H9 (cell line): Measurements from ENCODE around the gene TXNDC12. TPM values are rescaled to one million over a fixed set of nuclear protein-coding genes. Genes with fewer than 3 reads are reported as not detected.

Experiments
- DNase-seq: peaks from one replicate; pipeline ENCODE4 v3.0.0-alpha.2; 2017
- H2AFZ ChIP-seq: one replicate; pipeline ENCODE4 v1.6.1; 2013; ENCODE audit warnings: mild to moderate bottlenecking, low read length, control low read depth, moderate library complexity
- H2AK5ac ChIP-seq: 2 replicates; pipeline ENCODE4 v1.6.1; 2013; ENCODE audit warnings: low read length, control low read depth, mixed read lengths; ENCODE audit not compliant: insufficient read length
- H2BK120ac ChIP-seq: one replicate; pipeline ENCODE4 v1.6.1; 2013; ENCODE audit warnings: low read depth, mild to moderate bottlenecking, low read length, control low read depth, inconsistent platforms; ENCODE audit not compliant: poor library complexity, severe bottlenecking
- H2BK12ac ChIP-seq: 2 replicates; pipeline ENCODE4 v1.6.1; 2013; ENCODE audit warnings: low read length, control low read depth, mixed read lengths, low read depth; ENCODE audit not compliant: insufficient read length
- H2BK15ac ChIP-seq: 2 replicates; pipeline ENCODE4 v1.6.1; 2013; ENCODE audit warnings: low read depth, low read length, control low read depth
- H2BK20ac ChIP-seq: one replicate; pipeline ENCODE4 v1.6.1; 2013; ENCODE audit warnings: low read depth, mild to moderate bottlenecking, low read length, control low read depth, inconsistent platforms; ENCODE audit not compliant: poor library complexity, severe bottlenecking
- H2BK5ac ChIP-seq: 2 replicates; pipeline ENCODE4 v1.6.1; 2013; ENCODE audit warnings: low read length, control low read depth, mixed read lengths; ENCODE audit not compliant: insufficient read length
- H3K14ac ChIP-seq: 2 replicates; pipeline ENCODE4 v1.6.1; 2013; ENCODE audit warnings: low read length, control low read depth; ENCODE audit not compliant: insufficient read depth
- H3K18ac ChIP-seq: 2 replicates; pipeline ENCODE4 v1.6.1; 2013; ENCODE audit warnings: low read depth, mild to moderate bottlenecking, mixed read lengths, low read length, control low read depth; ENCODE audit not compliant: insufficient read length
- H3K23ac ChIP-seq: 2 replicates; pipeline ENCODE4 v1.6.1; 2013; ENCODE audit warnings: low read length, control low read depth, mixed read lengths, low read depth; ENCODE audit not compliant: insufficient read length
- H3K23me2 ChIP-seq: 2 replicates; pipeline ENCODE4 v1.6.1; 2013; ENCODE audit warnings: low read depth, mild to moderate bottlenecking, mixed read lengths, low read length, control low read depth; ENCODE audit not compliant: insufficient read length, poor library complexity, severe bottlenecking
- H3K27ac ChIP-seq: 2 replicates; pipeline ENCODE4 v1.5.1; 2013; ENCODE audit warnings: low read length, control low read depth, mixed read lengths, low read depth; ENCODE audit not compliant: insufficient read length
- H3K27me3 ChIP-seq: 2 replicates; pipeline ENCODE4 v1.6.1; 2013; ENCODE audit warnings: low read length, control low read depth, inconsistent platforms; ENCODE audit not compliant: insufficient read depth
- H3K4ac ChIP-seq: 2 replicates; pipeline ENCODE4 v1.6.1; 2013; ENCODE audit warnings: low read depth, mild to moderate bottlenecking, control low read depth, inconsistent platforms, low read length, moderate library complexity
- H3K4me1 ChIP-seq: 2 replicates; pipeline ENCODE4 v1.6.1; 2013; ENCODE audit warnings: low read length, control low read depth, inconsistent platforms; ENCODE audit not compliant: insufficient read depth
- H3K4me2 ChIP-seq: 2 replicates; pipeline ENCODE4 v1.6.1; 2013; ENCODE audit warnings: low read length, control low read depth, mixed read lengths; ENCODE audit not compliant: insufficient read length, insufficient read depth
- H3K56ac ChIP-seq: 2 replicates; pipeline ENCODE4 v1.6.1; 2013; ENCODE audit warnings: low read depth, mild to moderate bottlenecking, mixed read lengths, low read length, control low read depth; ENCODE audit not compliant: insufficient read length
- H3K79me1 ChIP-seq: 2 replicates; pipeline ENCODE4 v1.6.1; 2013; ENCODE audit warnings: low read depth, mild to moderate bottlenecking, moderate library complexity, low read length, control low read depth, inconsistent platforms; ENCODE audit not compliant: insufficient read depth, poor library complexity, severe bottlenecking
- H3K79me2 ChIP-seq: 2 replicates; pipeline ENCODE4 v1.6.1; 2013; ENCODE audit warnings: low read length, control low read depth, inconsistent platforms; ENCODE audit not compliant: insufficient read depth
- H3K9ac ChIP-seq: 2 replicates; pipeline ENCODE4 v1.6.1; 2013; ENCODE audit warnings: low read length, control low read depth, mixed read lengths; ENCODE audit not compliant: insufficient read length; ENCODE audit errors: extremely low read depth
- H3K9me3 ChIP-seq: one replicate; pipeline ENCODE4 v1.6.1; 2013; ENCODE audit warnings: low read depth, low read length, inconsistent platforms; ENCODE audit not compliant: control insufficient read depth
- H3T11ph ChIP-seq: one replicate; pipeline ENCODE4 v1.6.1; 2013; ENCODE audit warnings: mild to moderate bottlenecking, low read length, control low read depth, inconsistent platforms
- H4K20me1 ChIP-seq: one replicate; pipeline ENCODE4 v1.6.1; 2013; ENCODE audit not compliant: control insufficient read depth, insufficient read length, insufficient read depth
- H4K5ac ChIP-seq: 2 replicates; pipeline ENCODE4 v1.6.1; 2013; ENCODE audit warnings: low read depth, mild to moderate bottlenecking, mixed read lengths, low read length, control low read depth; ENCODE audit not compliant: insufficient read length
- H4K8ac ChIP-seq: replicated peaks from 2 replicates; pipeline ENCODE4 v1.6.1; 2013; ENCODE audit warnings: low read length, control low read depth, mixed read lengths, low read depth; ENCODE audit not compliant: insufficient read length
- H4K91ac ChIP-seq: 2 replicates; pipeline ENCODE4 v1.6.1; 2013; ENCODE audit warnings: low read depth, mild to moderate bottlenecking, moderate library complexity, mixed read lengths, low read length, control low read depth; ENCODE audit not compliant: insufficient read length
- H3K27ac Mint-ChIP-seq, 3 experiments: 2 replicates in 2 of 3; 3 replicates in 1 of 3; pipeline ENCODE4 v1.8.0; 2020 to 2021; ENCODE audit warnings: mixed read lengths in 3 of 3, mild to moderate bottlenecking in 1 of 3, moderate library complexity in 1 of 3
- H3K27me3 Mint-ChIP-seq: 2 replicates; pipeline ENCODE4 v1.8.0; 2021; ENCODE audit warnings: low read depth, mild to moderate bottlenecking, moderate library complexity, mixed read lengths
- H3K36me3 Mint-ChIP-seq, 3 experiments: 2 replicates in 2 of 3; 3 replicates in 1 of 3; pipeline ENCODE4 v1.8.0; 2020 to 2021; ENCODE audit warnings: low read depth in 3 of 3, mixed read lengths in 3 of 3; ENCODE audit not compliant: insufficient read depth in 1 of 3
- H3K4me1 Mint-ChIP-seq, 2 experiments: 2 replicates each; pipeline ENCODE4 v1.8.0; 2020; ENCODE audit warnings: mixed read lengths in 2 of 2
- H3K4me3 Mint-ChIP-seq, 2 experiments: 2 replicates in 1 of 2; 3 replicates in 1 of 2; pipeline ENCODE4 v1.8.0; 2020 to 2021; ENCODE audit warnings: mild to moderate bottlenecking in 2 of 2, mixed read lengths in 2 of 2, moderate library complexity in 1 of 2
- H3K9me3 Mint-ChIP-seq, 2 experiments: 2 replicates in 1 of 2; 3 replicates in 1 of 2; pipeline ENCODE4 v1.8.0; 2020; ENCODE audit warnings: mild to moderate bottlenecking in 2 of 2, mixed read lengths in 2 of 2, moderate library complexity in 1 of 2
- CTCF ChIP-seq: fragments of 200-600 bp; sonication (generic); conservative IDR thresholded peaks from 3 replicates; pipeline ENCODE4 v1.8.0; 2021; ENCODE audit warnings: antibody characterized with exemption, mild to moderate bottlenecking
- WGBS: extraction: QIAGEN DNeasy Blood & Tissue Kit; methylation state at CpG from one replicate; pipeline ENCODE4 v1.1.7; 2013; ENCODE audit warnings: missing lambda C conversion rate, low lambda C conversion rate, mixed read lengths; ENCODE audit not compliant: insufficient read length; ENCODE audit errors: extremely low coverage; 5-methylcytosine and 5-hydroxymethylcytosine counted together
- total RNA-seq: library from RNA; stranded (reverse); gene quantifications from 2 replicates; pipeline ENCODE4 v1.2.1, GENCODE V29; 2021

The TXNDC12 gene
- total RNA-seq, 1 experiment from 2014 or later, result 82.1 TPM

- no peak overlapping the region for H3K4ac ChIP-seq
- H2BK15ac ChIP-seq, result no peak overlapping the region
- no peak overlapping the region for H3K56ac ChIP-seq
- H3K23ac ChIP-seq, result no peak overlapping the region
- no peak overlapping the region for H2BK20ac ChIP-seq
- H3K9me3 ChIP-seq, result no peaks in the 10 kb centered on the region
- no peaks in the 10 kb centered on the region; the same call in 1 of the 2 replicates for H3K79me2 ChIP-seq
- no peak overlapping the region for H2AK5ac ChIP-seq
- H2BK120ac ChIP-seq, result no peak overlapping the region
- H3K27me3 Mint-ChIP-seq, result no peaks in the 10 kb centered on the region
- no peaks in the 10 kb centered on the region; the same call in 1 of the 2 replicates for H3K4me1 ChIP-seq
- no peak overlapping the region for H4K5ac ChIP-seq
- no peak overlapping the region for H2BK5ac ChIP-seq
- TF ChIP-seq CTCF, result no peak
- H2AFZ ChIP-seq, result no peak overlapping the region
- no peaks in the 10 kb centered on the region for H3K27me3 ChIP-seq
- no peak overlapping the region; a peak in 1 of 7 replicates for H3K27ac Mint-ChIP-seq
- no peak overlapping the region for H3K9ac ChIP-seq
- H3K18ac ChIP-seq, result no peak overlapping the region
- no peak overlapping the region for H3T11ph ChIP-seq
- peaks cover 5 to 29% (median 19%) of the 10 kb centered on the region in 3 experiments; a peak in 5 of 7 replicates for H3K36me3 Mint-ChIP-seq
- no peaks in the 10 kb centered on the region for H4K20me1 ChIP-seq
- no peak overlapping the region for H3K4me2 ChIP-seq
- no peak for DNase-seq
- no peak overlapping the region for H4K91ac ChIP-seq
- no peak overlapping the region for H3K4me3 Mint-ChIP-seq
- H3K79me1 ChIP-seq, result no peaks in the 10 kb centered on the region
- H3K23me2 ChIP-seq, result no peaks in the 10 kb centered on the region
- no peak overlapping the region for H3K14ac ChIP-seq
- WGBS, result no CpG with 5 or more reads among the region's 3 CpGs
- no peaks in the 10 kb centered on the region for H3K9me3 Mint-ChIP-seq
- no peak overlapping the region for H3K27ac ChIP-seq
- peaks cover 6 to 7% of the 10 kb centered on the region in 2 experiments for H3K4me1 Mint-ChIP-seq
- no peak overlapping the region for H2BK12ac ChIP-seq
- H4K8ac ChIP-seq, result no peak overlapping the region
Observed at GRCh38 chr1:51982161-51982560, 72.8 kb downstream of the TXNDC12 start.
